ENCODE results near the gene BOLA3.
"Not testable (repeated sequence)": the region's sequence is repeated elsewhere in the genome, so short reads cannot be mapped to it uniquely, and the experiment has no call there.

Gene BOLA3

GRCh38 chr2:74131901-74132300 lies 15.8 kb downstream of the BOLA3 start:
- H3K4me3 ChIP-seq (replicated peaks in 1 of 2; ENCODE audit: low read depth in 2 of 2, low read length in 2 of 2): no peak overlapping the region
- DNase-seq (ENCODE audit: low read depth in 2 of 2): no peak
- TF ChIP-seq CTCF (IDR thresholded peaks at IDR 0.05; ENCODE audit: low read depth, low read length): no peak

GRCh38 chr2:74130211-74130995 lies 17.3 kb downstream of the BOLA3 start:
- H3K4me3 ChIP-seq (replicated peaks in 1 of 2; ENCODE audit: low read depth in 2 of 2, low read length in 2 of 2): no peak overlapping the region
- DNase-seq (ENCODE audit: low read depth in 2 of 2): no peak
- no peak for TF ChIP-seq CTCF (IDR thresholded peaks at IDR 0.05; ENCODE audit: low read depth, low read length)

GRCh38 chr2:74128206-74128605 lies 19.5 kb downstream of the BOLA3 start:
- H3K4me3 ChIP-seq (replicated peaks in 1 of 2; ENCODE audit: low read depth in 2 of 2, low read length in 2 of 2): no peak overlapping the region
- TF ChIP-seq CTCF (IDR thresholded peaks at IDR 0.05; ENCODE audit: low read depth, low read length): no peak
- no peak for DNase-seq (ENCODE audit: low read depth in 2 of 2)

GRCh38 chr2:74123955-74124354 lies 23.8 kb downstream of the BOLA3 start:
- not testable (repeated sequence) for DNase-seq (ENCODE audit: low read depth in 2 of 2); H3K4me3 ChIP-seq (replicated peaks in 1 of 2; ENCODE audit: low read depth in 2 of 2, low read length in 2 of 2)

GRCh38 chr2:74121846-74122245 lies 25.9 kb downstream of the BOLA3 start:
- DNase-seq (ENCODE audit: low read depth in 2 of 2); H3K4me3 ChIP-seq (replicated peaks in 1 of 2; ENCODE audit: low read depth in 2 of 2, low read length in 2 of 2): not testable (repeated sequence)

- DNase-seq (ENCODE audit: low read depth in 2 of 2): peak; percentile 88 to 91
- H3K4me3 ChIP-seq (replicated peaks in 1 of 2; ENCODE audit: low read depth in 2 of 2, low read length in 2 of 2): peak overlapping the region; percentile 71 to 74
- TF ChIP-seq CTCF (IDR thresholded peaks at IDR 0.05; ENCODE audit: low read depth, low read length): peak; percentile 54
Measured at GRCh38 chr2:74119912-74120825, 27.5 kb downstream of the BOLA3 start.

- TF ChIP-seq CTCF (IDR thresholded peaks at IDR 0.05; ENCODE audit: low read depth, low read length): peak; percentile 39
- H3K4me3 ChIP-seq (replicated peaks in 1 of 2; ENCODE audit: low read depth in 2 of 2, low read length in 2 of 2): no peak overlapping the region
- DNase-seq (ENCODE audit: low read depth in 2 of 2): peak; percentile 40 to 43
Measured at GRCh38 chr2:74119339-74119738, 28.4 kb downstream of the BOLA3 start.

Data from cardiac fibroblast (primary cell).